ENCODE results near the gene COL28A1.

Gene COL28A1

DNA sequence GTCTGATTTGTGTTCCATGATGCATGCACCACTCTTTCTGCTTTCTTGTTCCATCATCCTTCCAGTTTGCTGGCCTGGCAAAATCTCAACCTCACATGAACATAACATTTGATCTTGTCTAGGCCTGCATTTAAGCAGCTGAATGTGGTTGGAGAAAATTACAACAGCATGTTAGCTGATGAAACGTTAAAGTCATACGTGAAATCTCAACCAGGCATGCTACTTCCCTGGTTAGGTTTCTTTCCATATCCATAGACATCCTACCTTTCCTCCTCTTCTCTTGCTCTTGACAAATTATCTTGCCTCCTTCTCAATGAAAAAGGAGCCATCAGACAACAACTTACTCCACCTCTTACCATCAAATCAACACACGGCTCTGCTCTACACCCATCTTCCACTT is 199.8 kb downstream of the COL28A1 start:
- no peak for TF ChIP-seq TAF1 (IDR thresholded peaks at IDR 0.05; ENCODE audit: borderline replicate concordance, insufficient read depth, low read length)
- TF ChIP-seq SIN3A (IDR thresholded peaks at IDR 0.05; ENCODE audit: borderline replicate concordance, insufficient read depth, low read length): no peak
- TF ChIP-seq, protein P1, sequence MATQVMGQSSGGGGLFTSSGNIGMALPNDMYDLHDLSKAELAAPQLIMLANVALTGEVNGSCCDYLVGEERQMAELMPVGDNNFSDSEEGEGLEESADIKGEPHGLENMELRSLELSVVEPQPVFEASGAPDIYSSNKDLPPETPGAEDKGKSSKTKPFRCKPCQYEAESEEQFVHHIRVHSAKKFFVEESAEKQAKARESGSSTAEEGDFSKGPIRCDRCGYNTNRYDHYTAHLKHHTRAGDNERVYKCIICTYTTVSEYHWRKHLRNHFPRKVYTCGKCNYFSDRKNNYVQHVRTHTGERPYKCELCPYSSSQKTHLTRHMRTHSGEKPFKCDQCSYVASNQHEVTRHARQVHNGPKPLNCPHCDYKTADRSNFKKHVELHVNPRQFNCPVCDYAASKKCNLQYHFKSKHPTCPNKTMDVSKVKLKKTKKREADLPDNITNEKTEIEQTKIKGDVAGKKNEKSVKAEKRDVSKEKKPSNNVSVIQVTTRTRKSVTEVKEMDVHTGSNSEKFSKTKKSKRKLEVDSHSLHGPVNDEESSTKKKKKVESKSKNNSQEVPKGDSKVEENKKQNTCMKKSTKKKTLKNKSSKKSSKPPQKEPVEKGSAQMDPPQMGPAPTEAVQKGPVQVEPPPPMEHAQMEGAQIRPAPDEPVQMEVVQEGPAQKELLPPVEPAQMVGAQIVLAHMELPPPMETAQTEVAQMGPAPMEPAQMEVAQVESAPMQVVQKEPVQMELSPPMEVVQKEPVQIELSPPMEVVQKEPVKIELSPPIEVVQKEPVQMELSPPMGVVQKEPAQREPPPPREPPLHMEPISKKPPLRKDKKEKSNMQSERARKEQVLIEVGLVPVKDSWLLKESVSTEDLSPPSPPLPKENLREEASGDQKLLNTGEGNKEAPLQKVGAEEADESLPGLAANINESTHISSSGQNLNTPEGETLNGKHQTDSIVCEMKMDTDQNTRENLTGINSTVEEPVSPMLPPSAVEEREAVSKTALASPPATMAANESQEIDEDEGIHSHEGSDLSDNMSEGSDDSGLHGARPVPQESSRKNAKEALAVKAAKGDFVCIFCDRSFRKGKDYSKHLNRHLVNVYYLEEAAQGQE (IDR thresholded peaks at IDR 0.05; ENCODE audit: insufficient read depth in 1 of 2, low read depth in 2 of 2, low read length in 2 of 2): no peak
- no peak for TF ChIP-seq FOXP2 (optimal IDR thresholded peaks at IDR 0.05; ENCODE audit: borderline replicate concordance, extremely low read depth, extremely low read length, insufficient read depth)
- no peak for TF ChIP-seq POLR2AphosphoS5 (IDR thresholded peaks at IDR 0.05; ENCODE audit: low read depth, low read length)

DNA sequence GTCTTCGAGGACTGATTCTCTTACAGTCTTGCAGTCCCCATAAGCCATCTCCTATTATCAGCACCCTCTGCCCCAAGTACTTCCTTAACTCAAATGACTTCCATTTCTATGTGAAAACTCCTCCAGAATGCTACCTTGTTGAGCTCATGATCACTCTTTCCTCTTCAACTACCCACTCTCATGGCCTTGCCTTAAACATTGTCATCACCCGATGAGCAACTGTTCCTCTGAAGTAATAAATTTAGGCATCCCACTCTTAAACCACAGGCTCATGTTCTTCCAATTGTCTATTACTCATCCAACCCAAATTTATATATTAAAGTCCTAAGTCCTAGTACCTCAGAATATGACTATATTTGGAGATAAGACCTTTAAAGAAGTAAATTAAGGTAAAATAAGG is 200.5 kb downstream of the COL28A1 start:
- TF ChIP-seq POLR2AphosphoS5 (IDR thresholded peaks at IDR 0.05; ENCODE audit: low read depth, low read length) (no peak), FOXP2 (optimal IDR thresholded peaks at IDR 0.05; ENCODE audit: borderline replicate concordance, extremely low read depth, extremely low read length, insufficient read depth) (no peak), SIN3A (IDR thresholded peaks at IDR 0.05; ENCODE audit: borderline replicate concordance, insufficient read depth, low read length) (no peak), TAF1 (IDR thresholded peaks at IDR 0.05; ENCODE audit: borderline replicate concordance, insufficient read depth, low read length) (no peak)
- TF ChIP-seq, protein P1 (IDR thresholded peaks at IDR 0.05; ENCODE audit: insufficient read depth in 1 of 2, low read depth in 2 of 2, low read length in 2 of 2): no peak

DNA sequence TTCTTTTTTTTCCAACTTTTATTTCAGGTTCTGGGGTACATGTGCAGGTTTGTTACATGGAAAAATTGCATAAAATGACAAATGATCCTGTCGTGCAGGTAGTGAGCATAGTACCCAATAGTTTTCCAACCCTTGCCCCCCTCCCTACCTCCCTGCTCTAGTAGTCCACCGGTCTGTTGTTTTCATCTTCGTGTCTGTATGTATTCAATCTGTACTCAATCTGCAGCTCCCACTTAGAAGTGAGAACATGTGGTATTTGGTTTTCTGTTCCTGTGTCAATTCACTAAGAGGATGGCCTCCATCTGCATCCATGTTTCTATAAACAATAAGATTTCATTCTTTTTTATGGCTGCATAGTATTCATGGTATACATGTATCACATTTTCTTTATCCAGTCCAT is 202.1 kb downstream of the COL28A1 start:
- TF ChIP-seq TAF1 (IDR thresholded peaks at IDR 0.05; ENCODE audit: borderline replicate concordance, insufficient read depth, low read length): no peak
- TF ChIP-seq, protein P1 (IDR thresholded peaks at IDR 0.05; ENCODE audit: insufficient read depth in 1 of 2, low read depth in 2 of 2, low read length in 2 of 2): no peak
- TF ChIP-seq SIN3A (IDR thresholded peaks at IDR 0.05; ENCODE audit: borderline replicate concordance, insufficient read depth, low read length): no peak
- no peak for TF ChIP-seq POLR2AphosphoS5 (IDR thresholded peaks at IDR 0.05; ENCODE audit: low read depth, low read length)

DNA sequence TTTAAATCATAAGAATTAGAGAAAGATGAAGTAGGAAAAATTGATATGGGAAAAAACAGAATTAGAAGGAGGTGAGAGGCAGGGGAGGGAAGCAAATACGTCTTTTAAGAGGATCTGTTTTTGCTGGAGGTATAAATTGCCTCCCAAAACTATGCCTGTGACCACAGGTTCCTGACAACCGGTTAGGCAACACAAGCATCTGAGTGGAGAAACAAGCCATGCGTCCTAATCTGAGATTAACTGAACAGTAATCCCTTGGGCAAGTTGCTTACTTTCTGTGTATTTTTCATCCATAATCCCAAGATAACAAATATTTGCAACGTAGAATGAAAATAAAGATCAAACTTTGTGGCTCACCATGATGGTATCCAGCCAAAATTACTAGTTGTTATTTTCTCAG is 204.2 kb downstream of the COL28A1 start:
- TF ChIP-seq POLR2AphosphoS5 (IDR thresholded peaks at IDR 0.05; ENCODE audit: low read depth, low read length): no peak
- TF ChIP-seq, protein P1 (IDR thresholded peaks at IDR 0.05; ENCODE audit: insufficient read depth in 1 of 2, low read depth in 2 of 2, low read length in 2 of 2): no peak
- no peak for TF ChIP-seq FOXP2 (optimal IDR thresholded peaks at IDR 0.05; ENCODE audit: borderline replicate concordance, extremely low read depth, extremely low read length, insufficient read depth)
- no peak for TF ChIP-seq SIN3A (IDR thresholded peaks at IDR 0.05; ENCODE audit: borderline replicate concordance, insufficient read depth, low read length)
- TF ChIP-seq TAF1 (IDR thresholded peaks at IDR 0.05; ENCODE audit: borderline replicate concordance, insufficient read depth, low read length): no peak

DNA sequence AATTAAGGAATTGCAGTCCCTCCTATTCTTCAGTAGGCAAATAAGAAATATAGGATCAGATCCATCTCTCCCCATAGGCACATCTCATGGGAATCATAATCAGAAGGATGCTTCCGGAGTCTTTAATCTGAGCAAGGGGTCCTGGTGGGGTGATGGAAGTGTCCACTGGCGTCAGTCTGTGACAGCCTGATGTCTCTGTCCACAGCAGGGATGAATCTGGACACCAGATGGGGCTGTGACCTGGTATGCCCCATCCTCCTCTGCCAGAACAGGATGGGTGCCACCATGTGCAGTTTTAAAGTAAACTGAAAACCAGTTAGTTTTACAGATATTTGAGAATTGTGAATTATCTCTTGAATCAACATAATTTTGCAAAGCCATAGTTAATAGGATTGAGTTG is 204.7 kb downstream of the COL28A1 start:
- TF ChIP-seq, protein P1 (IDR thresholded peaks at IDR 0.05; ENCODE audit: insufficient read depth in 1 of 2, low read depth in 2 of 2, low read length in 2 of 2): no peak
- TF ChIP-seq TAF1 (IDR thresholded peaks at IDR 0.05; ENCODE audit: borderline replicate concordance, insufficient read depth, low read length) (no peak), POLR2AphosphoS5 (IDR thresholded peaks at IDR 0.05; ENCODE audit: low read depth, low read length) (no peak), SIN3A (IDR thresholded peaks at IDR 0.05; ENCODE audit: borderline replicate concordance, insufficient read depth, low read length) (no peak), FOXP2 (optimal IDR thresholded peaks at IDR 0.05; ENCODE audit: borderline replicate concordance, extremely low read depth, extremely low read length, insufficient read depth) (no peak)

All from PFSK-1 (cell line).